Tibial nerve (tissue), 4 donors: ENCODE data around the gene UCK2.

Experiments
- CTCF ChIP-seq, 5 experiments: fragments of 200-600 bp in 3 of 5; fragments of 450-650 bp in 2 of 5; sonication (generic) in 3 of 5; IDR thresholded peaks; one replicate each; pipeline ENCODE4 v1.5.1; 2016 to 2019; ENCODE audit warnings: antibody characterized with exemption in 5 of 5, mild to moderate bottlenecking in 3 of 5, moderate library complexity in 2 of 5
- EP300 ChIP-seq, 2 donors: sonication (generic); formaldehyde crosslinking; IDR thresholded peaks; one replicate each; pipeline ENCODE4 v1.6.1; 2017; ENCODE audit warnings: antibody characterized with exemption in 2 of 2, mild to moderate bottlenecking in 1 of 2

- TF ChIP-seq EP300 (IDR thresholded peaks at IDR 0.05) (no peak), CTCF (IDR thresholded peaks at IDR 0.05) (no peak)
Observed at GRCh38 chr1:165924117-165924516, 96.7 kb downstream of the UCK2 start.
